ENCODE measurements around the gene USP20.
"Not testable (repeated sequence)": the region's sequence is repeated elsewhere in the genome, so short reads cannot be mapped to it uniquely, and the experiment has no call there.

The USP20 gene

DNA sequence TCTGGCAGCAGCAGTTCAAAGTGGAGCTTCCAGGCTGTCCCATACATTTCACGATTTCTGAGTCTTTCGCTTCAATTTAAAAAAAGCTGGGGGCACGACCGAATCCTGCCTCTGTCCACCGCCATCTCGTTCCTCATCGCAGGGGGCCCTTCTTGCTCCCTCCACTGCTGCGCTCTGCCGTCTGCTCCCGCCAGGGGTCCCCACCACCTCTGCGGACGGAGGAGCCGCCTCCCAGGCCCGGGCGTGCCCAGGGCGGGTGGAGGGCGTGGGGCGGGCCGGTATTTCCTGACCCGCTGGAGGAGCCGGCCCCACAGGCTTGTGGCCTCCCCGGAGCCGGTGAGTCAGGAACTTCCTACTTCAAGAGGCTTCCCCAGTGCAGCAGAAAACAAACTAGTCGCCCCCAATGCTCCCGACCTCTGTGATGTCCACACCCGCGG, 50.4 kb downstream of the USP20 start:
- peak; percentile 70 to 97 for DNase-seq (ENCODE audit: low read depth in 1 of 2, low spot score in 1 of 2)
- peak; percentile 73; the same call in 1 of the 2 replicates for TF ChIP-seq JUND (IDR thresholded peaks at IDR 0.05; ENCODE audit: low read depth)
- in situ Hi-C loops (cut with HindIII; ENCODE audit: low pct_unique_long_range_greater_than_20kb, low sequenced_read_pairs) = no loop called here

DNA sequence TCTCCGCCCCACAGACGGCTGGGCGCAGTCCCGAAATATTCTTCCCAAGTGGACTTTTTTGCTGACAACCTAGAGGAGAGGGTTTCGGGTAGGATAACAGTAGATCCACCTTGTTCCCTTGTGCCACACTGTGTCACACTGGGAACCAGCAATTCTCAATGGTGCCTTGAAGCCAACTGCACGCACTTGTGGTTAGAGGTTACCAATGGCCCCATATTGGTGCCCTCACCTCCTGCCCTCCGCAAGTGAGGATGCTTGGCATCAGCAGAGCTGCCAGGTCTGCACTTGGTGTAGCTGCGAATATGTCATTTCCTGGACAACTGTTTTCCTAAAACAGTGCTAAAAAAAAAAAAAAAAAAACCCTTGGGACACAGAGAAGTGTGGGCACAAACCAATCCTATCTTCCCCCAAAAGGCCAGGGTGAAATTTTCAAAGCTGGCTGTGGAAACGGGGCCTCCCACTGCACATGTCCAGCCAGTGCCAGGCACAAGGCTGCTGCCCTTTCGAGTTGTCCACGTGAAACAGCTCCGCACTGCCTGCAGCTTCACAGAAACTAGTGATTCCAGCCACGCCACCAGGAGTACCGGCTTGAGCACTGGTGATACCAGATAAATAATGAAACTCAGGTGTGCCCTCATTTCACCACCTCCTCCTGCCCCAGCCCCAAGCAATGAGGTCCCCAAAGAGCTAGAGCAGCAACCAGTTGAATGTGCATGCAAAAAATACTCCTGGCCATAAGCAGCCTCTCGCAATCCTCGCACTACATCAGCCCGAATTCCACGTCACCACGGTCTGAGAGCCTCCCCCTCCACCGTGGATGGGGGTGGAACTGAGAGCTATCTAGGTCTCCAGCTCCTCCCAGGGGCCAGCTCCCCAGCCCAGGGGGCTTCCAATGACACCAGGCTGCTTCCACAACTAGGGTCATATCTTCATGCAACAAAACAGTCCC, 51.2 kb downstream of the USP20 start:
- no peak for TF ChIP-seq JUND (IDR thresholded peaks at IDR 0.05; ENCODE audit: low read depth)
- in situ Hi-C loops (cut with HindIII; ENCODE audit: low pct_unique_long_range_greater_than_20kb, low sequenced_read_pairs) = no loop called here
- peak in 1 of 2 experiments; percentile 24 for DNase-seq (ENCODE audit: low read depth in 1 of 2, low spot score in 1 of 2)

DNA sequence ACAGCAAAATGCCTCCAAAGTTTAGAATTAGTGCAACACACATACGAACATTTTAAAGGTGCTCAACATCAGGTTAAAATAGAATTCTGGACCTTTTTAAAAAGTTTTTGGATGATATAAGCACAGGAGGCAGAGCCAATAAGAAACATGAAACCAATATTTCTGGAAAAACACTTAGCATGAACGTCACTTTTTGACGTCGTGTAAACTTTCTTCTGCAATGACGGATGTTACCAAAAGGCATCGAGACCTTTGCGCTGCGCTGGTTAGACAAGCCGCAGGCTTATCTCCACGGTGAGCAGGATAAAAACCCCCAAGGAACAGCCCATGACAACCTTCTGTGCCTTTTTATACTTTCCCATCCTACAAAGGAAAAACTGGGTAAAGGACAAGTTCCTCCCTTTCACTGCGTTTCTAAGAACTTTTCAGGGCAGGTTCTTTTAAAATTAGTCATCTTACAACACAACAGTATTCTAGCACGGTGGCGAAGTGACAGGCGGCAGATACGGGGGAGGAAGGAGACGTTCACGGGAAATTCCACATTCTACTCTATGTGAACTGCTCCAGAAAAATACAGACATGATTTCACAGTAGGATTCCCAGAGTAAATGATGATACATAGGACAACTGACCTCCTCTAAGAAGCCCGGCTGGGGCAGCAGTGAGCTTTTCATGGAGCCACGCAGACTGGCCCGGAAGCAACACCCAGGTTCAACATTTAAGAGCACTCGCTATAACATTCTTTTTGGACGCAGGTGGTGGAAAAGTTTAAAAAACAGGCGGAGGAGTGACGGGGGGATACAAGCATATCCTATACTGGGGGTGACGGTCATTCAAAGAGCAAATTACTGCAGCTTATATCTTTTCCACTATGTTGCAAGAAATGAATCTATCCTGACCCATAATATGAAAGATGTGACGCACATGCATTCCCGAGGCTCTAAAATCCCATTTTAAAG, 52.4 kb downstream of the USP20 start:
- TF ChIP-seq JUND (IDR thresholded peaks at IDR 0.05; ENCODE audit: low read depth) = no peak
- in situ Hi-C loops (cut with HindIII; ENCODE audit: low pct_unique_long_range_greater_than_20kb, low sequenced_read_pairs) = no loop called here
- no peak for DNase-seq (ENCODE audit: low read depth in 1 of 2, low spot score in 1 of 2)

DNA sequence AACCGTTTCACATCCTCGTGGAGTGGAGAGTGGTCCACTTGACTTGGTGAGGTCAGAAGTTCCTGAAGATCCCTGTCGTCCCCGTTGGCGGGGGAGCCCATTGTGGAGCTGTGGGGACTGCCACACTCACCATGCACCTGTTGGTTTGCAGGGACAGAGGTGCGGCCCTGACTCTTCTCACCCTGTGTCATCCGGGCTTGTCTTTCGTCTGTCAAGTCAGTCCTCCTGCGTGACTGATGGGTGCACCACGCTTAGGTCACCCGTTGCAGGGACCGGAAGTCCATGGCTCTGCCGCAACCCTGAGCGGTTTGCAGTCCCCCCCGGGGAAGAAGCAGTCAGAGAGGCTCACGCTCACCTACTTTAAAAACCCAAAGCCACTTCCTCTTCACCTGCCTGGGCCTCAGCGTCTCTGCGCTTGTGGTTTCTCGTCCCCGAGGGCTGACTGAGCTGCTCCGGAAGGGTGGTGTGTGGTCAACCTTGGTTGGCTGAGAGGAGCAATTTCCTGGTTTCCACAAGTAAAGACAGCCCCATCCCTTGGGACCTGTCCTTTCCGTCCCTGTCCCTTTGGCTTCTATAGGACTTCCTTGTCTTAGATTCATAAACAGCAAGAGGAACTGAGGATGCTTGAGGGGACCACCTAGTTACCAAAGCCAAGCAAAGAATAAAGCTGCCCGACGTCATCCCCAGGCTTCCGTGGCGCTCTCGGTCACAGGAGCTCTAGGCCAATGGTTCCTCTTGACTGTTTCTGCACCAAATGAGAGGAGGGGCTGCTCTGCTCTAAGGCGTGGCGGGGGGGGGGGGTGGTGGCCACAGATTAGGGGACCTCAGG, 53.2 kb downstream of the USP20 start:
- no peak for DNase-seq (ENCODE audit: low read depth in 1 of 2, low spot score in 1 of 2)
- no peak for TF ChIP-seq JUND (IDR thresholded peaks at IDR 0.05; ENCODE audit: low read depth)
- in situ Hi-C loops (cut with HindIII; ENCODE audit: low pct_unique_long_range_greater_than_20kb, low sequenced_read_pairs) = no loop called here

DNA sequence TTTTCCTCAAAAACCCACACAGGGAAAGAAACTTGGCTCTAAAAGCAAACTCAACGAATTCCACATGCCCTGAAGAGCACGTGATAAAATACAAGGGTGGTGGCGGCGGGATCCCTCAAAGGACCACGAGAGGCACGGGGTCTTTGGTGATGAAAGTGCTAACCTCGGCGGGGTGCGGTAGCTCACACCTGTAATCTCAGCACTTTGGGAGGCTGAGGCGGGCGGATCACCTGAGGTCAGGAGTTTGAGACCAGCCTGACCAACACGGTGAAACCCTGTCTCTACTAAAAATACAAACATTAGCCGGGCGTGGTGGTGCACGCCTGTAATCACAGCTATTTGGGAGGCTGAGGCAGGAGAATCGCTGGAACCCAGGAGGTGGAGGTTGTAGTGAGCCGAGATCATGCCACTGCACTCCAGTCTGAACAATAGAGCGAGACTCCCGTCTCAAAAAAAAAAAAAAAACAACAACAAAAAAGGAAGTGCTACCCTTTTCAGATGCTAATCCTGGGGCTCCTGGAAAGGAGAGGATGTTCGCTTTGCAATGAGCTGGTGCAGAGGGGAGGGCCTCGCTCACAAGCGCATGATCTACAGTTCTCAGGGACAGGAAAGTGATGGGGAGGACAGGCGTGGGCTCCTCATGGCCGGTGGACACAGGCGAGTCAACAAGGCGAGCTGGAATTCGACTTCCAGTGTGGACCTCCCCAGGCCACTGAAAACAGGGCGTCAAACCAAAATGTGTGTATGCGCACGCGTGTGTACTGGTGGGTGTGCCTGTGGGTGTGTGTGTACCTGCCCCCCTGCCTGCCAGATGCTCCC, 54.1 kb downstream of the USP20 start:
- in situ Hi-C loops (cut with HindIII; ENCODE audit: low pct_unique_long_range_greater_than_20kb, low sequenced_read_pairs) = no loop called here
- no peak for TF ChIP-seq JUND (IDR thresholded peaks at IDR 0.05; ENCODE audit: low read depth)
- DNase-seq (ENCODE audit: low read depth in 1 of 2, low spot score in 1 of 2) = no peak

DNA sequence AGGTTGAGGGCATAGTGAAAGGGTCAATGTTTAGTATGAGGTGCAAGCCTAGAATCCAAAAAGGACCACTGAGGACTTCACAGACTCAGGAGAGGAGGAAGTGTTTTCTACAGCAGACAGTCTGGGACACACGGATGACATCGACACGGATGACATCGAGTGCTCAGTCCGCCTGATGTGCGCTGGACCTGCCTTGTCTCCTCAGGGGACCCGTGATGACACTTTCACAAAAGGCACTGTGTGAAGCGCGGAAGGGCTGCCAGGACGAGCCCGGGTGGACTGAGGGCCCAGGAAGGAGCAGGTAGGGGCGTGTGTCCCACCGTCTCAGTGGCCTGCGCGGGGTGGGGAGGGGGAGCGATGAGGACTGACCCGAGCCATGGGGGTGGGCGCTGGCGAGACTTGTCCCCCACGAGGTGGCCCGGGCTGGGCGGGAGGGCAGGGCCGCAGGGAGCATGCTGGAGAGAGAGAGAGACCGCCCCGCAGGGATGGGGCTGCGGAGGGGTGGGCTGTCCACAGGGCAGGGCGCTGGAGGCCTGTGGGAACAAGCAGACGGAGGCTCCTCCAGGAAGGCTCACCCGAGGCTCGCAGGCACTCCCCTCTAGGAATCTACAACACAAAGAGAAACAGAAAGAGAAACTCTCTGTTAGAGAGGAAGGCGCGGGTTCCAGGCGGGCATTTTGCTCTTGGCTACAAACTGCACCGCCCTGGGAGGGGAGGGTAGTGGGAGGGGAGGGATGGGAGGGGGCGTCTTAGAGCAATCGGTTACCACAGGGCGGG, 54.9 kb downstream of the USP20 start:
- no peak for DNase-seq (ENCODE audit: low read depth in 1 of 2, low spot score in 1 of 2)
- TF ChIP-seq JUND (IDR thresholded peaks at IDR 0.05; ENCODE audit: low read depth) = no peak
- in situ Hi-C loops (cut with HindIII; ENCODE audit: low pct_unique_long_range_greater_than_20kb, low sequenced_read_pairs) = no loop called here

DNA sequence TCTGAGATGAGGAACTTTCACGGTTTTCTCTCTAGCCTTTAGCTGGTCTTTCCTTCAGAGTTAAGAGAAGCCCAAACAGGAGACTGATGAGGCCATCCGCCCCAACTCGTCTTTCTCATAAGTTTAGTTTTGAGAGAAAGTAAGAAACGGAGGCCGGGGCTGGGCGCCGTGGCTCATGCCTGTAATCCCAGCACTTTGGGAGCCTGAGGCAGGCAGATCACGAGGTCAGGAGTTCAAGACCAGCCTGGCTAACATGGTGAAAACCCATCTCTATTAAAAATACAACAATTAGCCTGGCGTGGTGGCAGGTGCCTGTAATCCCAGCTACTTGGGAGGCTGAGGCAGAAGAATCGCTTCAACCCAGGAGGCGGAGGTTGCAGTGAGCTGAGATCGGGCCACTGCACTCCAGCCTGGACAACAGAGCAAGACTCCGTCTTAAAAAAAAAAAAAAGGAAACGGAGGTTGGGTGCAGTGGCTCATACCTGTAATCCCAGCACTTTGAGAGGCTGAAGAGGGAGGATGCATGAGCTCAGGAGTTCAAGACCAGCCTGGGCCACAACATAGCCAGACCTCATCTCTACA, 55.6 kb downstream of the USP20 start:
- in situ Hi-C loops (cut with HindIII; ENCODE audit: low pct_unique_long_range_greater_than_20kb, low sequenced_read_pairs); DNase-seq (ENCODE audit: low read depth in 1 of 2, low spot score in 1 of 2): not testable (repeated sequence)

DNA sequence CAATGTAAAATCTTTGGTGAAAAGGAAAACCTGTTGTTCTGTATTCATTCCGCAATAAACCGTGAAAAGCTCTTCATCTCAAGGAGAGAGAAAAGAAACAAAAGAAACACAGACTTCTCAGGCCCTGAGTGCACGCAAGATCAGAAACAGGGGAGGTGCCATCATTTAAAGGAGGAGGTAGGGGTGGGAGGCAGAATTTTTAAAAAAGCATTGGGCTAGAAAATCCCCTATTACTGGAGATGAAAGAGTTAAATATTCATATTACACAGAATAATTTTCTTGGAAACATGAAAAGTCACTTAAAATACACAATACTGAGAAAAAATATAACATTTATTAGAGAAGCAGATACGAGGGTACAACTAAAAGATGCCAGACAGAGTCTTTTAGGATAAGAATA, 56.3 kb downstream of the USP20 start:
- TF ChIP-seq JUND (IDR thresholded peaks at IDR 0.05; ENCODE audit: low read depth) = no peak
- in situ Hi-C loops (cut with HindIII; ENCODE audit: low pct_unique_long_range_greater_than_20kb, low sequenced_read_pairs) = no loop called here
- DNase-seq (ENCODE audit: low read depth in 1 of 2, low spot score in 1 of 2) = no peak

DNA sequence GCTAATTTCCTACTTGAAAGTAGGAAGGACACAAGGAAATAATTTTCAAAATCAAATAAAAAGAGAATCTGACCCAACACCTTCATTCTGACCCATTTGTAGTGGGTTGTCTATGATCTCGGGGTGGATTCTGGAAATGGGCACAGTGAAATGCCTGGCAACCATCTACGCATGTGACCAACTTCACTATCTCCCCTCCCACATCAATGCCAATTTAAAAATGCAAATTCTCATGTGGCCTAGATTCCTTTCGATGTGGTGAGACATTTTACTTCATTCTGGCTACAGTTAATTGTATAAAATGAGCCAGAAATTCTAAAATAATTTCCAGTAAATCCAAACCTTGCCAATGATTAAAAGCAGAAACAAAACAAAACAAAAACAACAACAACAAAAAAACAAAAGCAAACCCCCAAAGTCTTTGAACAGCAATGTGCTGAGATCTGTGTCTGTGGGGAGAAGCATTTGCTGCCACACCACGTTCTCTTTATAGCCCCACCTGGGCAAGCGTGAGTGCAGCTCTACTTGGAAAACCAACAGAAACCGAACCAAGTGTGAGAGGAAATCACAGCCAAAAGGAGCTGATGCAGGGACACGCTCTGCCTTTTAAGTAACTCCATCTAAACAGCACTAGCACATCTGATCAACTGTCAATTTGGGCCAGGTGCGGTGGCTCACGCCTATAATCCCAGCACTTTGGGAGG, 59.0 kb downstream of the USP20 start:
- no peak for DNase-seq (ENCODE audit: low read depth in 1 of 2, low spot score in 1 of 2)
- TF ChIP-seq JUND (IDR thresholded peaks at IDR 0.05; ENCODE audit: low read depth) = no peak
- in situ Hi-C loops (cut with HindIII; ENCODE audit: low pct_unique_long_range_greater_than_20kb, low sequenced_read_pairs) = no loop called here
